ENCODE data around the gene RAP1GAP2. TPM values are rescaled to one million over a fixed set of nuclear protein-coding genes. Genes with fewer than 3 reads are reported as not detected.

Gene RAP1GAP2
- total RNA-seq, 4 donors from 2014 or later, result 4.6 to 8.0 (median 5.6) TPM

DNA sequence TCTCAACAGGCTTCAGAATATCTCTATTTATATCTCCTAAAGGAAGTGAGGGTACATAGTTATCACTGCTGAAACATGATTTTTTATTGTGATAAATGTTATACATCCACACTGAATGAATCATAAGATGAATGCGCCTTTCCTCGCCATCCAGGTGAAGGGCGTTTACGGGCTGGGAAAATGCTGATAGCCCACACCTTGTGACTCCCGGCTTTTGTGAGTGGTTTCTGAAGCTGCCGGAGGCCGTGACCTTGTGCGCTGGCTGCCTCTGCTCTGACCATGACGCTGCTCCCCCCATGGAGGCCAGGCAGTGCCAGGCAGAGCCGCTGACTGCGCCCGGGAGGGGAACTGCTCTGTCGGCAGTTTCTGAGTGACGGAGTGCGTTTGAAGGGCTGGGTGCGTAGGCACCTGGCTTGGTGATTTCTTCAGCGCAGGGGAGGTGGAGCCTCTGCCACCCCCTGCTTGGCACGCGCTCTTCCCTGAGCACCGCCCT lies 97.2 kb downstream of the RAP1GAP2 start:
- DNase-seq (ENCODE audit: low spot score) (no peak), ATAC-seq (ENCODE audit: low FRiP score) (peak; percentile 88)
- TF ChIP-seq, protein P1, sequence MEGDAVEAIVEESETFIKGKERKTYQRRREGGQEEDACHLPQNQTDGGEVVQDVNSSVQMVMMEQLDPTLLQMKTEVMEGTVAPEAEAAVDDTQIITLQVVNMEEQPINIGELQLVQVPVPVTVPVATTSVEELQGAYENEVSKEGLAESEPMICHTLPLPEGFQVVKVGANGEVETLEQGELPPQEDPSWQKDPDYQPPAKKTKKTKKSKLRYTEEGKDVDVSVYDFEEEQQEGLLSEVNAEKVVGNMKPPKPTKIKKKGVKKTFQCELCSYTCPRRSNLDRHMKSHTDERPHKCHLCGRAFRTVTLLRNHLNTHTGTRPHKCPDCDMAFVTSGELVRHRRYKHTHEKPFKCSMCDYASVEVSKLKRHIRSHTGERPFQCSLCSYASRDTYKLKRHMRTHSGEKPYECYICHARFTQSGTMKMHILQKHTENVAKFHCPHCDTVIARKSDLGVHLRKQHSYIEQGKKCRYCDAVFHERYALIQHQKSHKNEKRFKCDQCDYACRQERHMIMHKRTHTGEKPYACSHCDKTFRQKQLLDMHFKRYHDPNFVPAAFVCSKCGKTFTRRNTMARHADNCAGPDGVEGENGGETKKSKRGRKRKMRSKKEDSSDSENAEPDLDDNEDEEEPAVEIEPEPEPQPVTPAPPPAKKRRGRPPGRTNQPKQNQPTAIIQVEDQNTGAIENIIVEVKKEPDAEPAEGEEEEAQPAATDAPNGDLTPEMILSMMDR (IDR thresholded peaks at IDR 0.05), result no peak

DNA sequence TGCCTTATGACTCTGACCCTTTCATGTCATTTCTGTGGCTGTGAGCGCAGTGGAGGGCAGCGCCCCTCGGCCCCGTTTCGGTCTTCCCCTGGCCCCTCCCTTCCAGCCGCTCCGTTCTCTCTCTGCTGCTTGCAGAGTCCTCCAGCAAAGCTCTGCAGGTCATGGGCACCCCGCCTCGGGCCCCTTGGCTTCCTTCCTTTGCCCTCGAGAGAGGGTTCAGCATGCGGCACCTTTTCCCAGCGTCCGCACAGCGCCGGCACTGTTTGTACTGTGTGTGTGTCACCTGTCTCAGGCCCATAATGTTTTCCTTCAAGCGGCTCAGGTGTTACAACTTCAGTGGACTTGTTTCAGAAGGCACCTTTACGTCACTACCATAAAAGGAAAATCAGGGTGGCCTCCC lies 98.5 kb downstream of the RAP1GAP2 start:
- DNase-seq (ENCODE audit: low spot score), result no peak
- ATAC-seq (ENCODE audit: low FRiP score), result no peak
- TF ChIP-seq, protein P1 (IDR thresholded peaks at IDR 0.05), result no peak

DNA sequence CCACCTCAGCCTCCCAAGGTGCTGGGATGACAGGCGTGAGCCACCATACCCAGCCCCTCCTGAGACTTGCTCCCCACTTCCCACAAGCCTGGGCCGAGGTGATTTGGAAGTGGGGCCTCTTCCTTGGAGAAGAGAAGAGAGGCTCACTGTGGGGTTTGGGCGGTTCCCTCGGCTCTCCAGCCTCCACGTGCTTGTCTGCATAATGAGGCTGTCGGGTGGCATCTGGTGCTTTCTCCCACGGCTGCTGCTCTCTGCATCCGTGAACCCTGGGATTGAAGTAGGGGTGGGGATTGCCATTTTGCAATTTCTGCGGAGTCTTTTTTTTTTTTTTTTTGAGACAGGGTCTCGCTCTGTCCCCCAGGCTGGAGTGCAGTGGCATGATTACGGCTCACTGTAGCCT lies 101.4 kb downstream of the RAP1GAP2 start:
- TF ChIP-seq, protein P1 (IDR thresholded peaks at IDR 0.05), result no peak
- no peak for ATAC-seq (ENCODE audit: low FRiP score)
- no peak for DNase-seq (ENCODE audit: low spot score)

DNA sequence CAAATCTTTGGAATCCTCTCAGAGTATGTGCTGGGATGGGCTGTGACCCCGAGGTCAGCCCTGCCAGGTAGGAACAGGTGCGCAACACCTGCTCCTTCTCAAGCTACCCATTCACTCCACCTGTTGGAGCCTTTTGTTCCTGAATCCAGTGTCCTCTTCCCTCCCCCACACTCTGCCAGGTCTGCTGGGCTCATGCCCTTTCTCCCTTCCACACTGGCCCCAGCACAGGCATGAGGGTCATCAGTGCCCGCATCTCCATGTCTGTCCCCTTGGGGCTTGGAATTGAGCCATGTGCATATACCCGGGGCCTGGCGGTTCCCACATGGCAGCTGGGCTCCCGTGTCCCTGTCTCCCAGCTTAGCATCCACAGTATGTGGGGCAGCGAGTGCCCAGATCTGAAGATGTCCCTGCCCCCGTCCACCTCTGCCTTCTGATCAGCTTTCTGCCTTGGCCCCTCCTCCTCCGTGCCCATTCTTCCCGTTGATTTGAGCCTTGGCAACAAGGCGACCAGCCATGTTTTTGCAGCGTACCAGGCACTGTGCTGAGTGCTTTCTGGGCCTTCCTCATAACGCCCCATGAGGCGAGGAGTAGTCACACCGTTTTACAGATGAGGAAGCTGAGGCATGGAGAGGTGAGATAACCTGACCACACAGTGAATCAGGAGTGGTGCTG lies 102.2 kb downstream of the RAP1GAP2 start:
- DNase-seq (ENCODE audit: low spot score) (no peak), ATAC-seq (ENCODE audit: low FRiP score) (no peak)
- TF ChIP-seq, protein P1 (IDR thresholded peaks at IDR 0.05), result no peak

DNA sequence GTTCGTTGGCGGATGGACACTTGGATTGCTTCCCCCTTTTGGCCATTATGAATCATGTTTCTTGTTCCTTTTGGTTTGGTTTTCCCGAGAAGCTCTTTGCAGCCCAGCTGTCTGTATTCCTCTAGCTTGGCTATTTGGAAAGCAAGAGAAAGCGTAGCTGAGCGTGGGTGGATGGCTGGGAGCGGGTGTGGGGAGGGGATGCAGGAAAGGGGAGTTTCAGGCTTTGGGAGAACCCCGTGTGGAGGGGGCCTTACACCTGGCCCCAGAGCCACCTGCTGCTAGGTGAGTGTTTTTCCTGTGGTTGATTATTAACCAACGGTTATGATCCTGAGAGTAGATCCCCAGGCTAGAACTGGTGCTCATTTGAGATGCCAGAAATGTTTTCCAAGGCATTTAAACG lies 103.7 kb downstream of the RAP1GAP2 start:
- TF ChIP-seq, protein P1 (IDR thresholded peaks at IDR 0.05), result no peak
- ATAC-seq (ENCODE audit: low FRiP score), result no peak
- DNase-seq (ENCODE audit: low spot score), result no peak

DNA sequence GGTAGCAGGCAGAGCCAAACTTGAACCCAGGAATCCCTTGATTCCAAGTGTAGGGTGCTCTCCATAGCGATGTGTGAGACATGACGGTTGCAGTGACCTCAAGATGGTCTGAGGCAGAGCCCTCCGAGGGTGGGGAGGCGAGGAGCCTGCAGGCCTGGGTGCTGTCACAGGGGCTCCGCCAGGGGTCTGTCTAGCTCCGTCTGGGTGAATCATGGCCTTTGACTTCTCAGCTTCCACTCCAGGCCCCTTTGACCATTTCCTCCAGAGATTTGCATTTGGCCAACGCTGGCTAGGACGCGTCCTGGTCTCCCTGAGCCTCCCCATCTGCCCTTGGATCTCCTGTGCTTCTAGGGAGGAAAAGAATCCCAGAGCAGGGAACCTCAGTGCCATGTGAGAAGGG lies 104.6 kb downstream of the RAP1GAP2 start:
- DNase-seq (ENCODE audit: low spot score) (no peak), ATAC-seq (ENCODE audit: low FRiP score) (no peak)
- TF ChIP-seq, protein P1 (IDR thresholded peaks at IDR 0.05), result no peak

DNA sequence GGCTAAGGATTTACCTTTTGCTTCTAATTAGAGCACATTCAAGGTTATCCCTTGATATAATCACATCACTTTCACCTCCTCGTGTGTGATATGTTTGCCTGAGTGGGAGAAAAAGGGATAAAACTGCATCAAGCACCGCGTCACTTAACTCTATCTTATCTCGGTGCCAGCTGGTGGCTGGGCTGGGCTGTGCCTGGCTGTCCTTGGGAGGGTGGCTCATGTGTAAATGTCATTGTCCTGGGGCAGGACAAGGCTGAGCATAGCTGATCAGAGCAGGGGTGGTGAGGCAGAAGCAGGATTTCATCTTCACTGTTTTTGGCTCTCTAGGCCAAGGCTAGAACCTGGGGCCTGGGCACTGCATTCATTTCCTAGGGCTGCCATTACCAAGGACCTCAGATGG lies 105.3 kb downstream of the RAP1GAP2 start:
- ATAC-seq (ENCODE audit: low FRiP score), result no peak
- DNase-seq (ENCODE audit: low spot score), result no peak
- TF ChIP-seq, protein P1 (IDR thresholded peaks at IDR 0.05), result no peak

Data from omental fat pad (tissue), 4 donors.